ENCODE data around the gene COL24A1. TPM values are rescaled to one million over a fixed set of nuclear protein-coding genes. Genes with fewer than 3 reads are reported as not detected.
A peak's percentile ranks its signal among the peaks of the same experiment; 100 is the strongest.

Gene COL24A1
- total RNA-seq (2014; rRNA removed; shearing (Covaris generic)): not detected in 2 replicates

DNA sequence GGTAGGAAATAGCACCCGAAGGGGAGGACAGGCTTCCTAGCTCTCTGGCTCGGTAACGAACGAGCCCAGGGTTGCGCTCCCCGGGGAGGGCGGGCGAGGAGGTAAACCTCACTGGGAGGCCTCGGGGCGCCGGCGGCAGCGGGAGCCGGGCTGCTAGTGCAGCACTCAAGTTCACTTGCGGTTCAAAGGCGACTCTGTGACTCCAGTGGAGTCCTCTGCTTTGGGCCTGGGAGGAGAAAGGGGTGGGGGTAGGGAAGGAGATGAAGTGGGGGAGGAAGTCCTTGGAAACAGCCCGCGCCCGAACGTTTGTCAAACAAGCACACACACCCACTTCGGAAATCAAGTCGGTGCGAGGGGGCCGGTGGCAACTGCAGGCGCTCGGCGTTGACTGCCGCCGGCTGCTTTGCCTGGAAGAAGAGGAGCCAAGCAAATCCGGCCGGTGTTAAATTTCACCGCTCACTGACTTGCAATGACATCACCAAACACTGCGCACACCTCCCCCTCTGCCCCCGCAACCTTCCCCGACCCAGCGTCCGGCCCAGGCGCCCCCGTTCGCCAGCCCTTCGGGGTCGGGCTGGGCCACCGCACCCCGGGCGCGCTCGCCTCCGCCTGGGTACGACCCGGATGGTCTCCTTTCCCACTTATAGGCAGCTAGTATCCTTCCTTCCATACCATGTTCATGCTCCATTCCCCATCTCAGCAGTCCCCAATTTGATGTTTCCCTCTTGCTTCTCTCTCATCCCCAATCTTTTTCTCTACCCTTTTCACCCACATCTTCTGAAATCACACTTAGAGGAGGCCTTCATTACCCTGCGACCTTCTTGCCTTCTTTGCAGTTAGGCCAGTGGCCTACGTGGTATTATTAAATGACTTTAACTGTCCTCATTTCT lies at the start of gene COL24A1:
Gene COL24A1, minus strand, starts transcription at position 207 of the 890 bp plus-strand sequence. CDS start 376 bp downstream, outside the sequence.
- DNase-seq (ENCODE audit: low spot score): no peak

DNA sequence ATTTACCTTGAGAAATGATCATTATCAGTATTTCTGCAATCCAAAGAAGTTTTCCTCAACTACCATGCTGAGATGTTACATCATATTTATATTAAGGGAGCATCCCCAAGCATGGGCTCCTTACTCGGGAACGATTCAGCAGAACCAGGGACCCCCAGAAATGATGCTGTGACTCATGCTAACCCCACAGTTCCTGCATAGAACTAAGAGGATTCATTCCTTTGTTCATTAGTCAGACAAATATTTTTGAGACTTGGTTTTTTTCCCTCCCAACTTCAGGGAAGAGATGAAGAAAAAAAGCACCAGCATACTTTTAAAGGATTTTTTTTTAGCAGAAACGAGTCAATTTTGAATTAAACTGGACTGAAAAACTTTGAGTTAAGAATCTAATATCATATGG lies 49.2 kb upstream of the COL24A1 start:
- no peak for DNase-seq (ENCODE audit: low spot score)

DNA sequence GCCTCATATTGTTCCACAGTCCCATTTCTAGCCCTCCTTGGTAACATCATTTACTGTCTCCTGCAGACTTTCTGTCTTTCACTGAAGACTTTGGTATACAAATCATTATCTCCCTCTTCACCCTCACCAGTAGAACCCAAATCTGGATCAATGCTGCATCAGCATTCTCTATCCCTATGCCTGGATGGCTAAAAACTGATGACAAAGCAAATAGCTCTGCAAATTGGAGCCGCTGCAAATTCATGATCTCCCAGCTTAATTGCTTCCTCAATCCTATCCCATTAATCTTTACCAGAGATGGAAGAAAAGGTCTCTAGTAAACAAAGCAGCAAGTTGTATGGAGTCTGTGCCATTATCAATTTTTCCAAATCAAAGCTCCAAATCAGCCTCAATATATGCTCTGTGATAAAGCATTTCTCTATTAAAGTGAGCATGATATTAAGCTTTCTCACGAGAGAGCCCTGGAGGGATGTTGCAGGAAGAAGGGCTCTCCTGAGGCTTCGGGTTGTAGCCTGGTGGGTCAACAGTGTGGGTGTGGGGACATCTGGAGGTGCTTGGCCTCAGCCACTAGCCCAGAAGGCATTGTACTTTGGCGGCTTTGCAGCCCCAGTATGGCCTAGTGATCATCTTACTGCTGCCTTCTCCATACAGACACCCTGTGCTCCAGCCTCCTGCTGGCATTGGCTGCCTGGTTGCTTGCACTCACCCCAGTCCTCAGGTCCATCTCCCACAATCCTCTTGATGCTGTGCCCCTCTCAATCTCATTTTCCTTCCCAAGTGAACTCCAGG lies 46.2 kb upstream of the COL24A1 start:
- no peak for DNase-seq (ENCODE audit: low spot score)

DNA sequence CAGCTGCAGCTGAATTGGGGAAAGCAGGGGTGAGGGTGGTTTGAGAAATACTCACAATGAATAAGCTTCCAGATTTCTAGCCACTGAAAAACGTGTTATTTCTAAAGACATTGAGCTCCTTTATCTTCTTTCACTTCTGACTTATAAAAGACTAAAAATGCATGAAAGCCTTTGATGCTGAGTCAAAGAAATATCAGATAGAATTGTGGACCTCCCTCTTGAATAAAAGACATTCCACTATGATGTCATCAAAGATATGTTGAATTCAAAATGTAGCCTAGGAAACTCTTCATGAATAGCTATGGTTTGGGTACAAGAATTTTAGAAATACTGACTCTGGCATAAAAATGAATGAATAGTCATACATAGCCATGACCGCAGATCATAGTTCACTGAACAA lies 44.7 kb upstream of the COL24A1 start:
- DNase-seq (ENCODE audit: low spot score): no peak

DNA sequence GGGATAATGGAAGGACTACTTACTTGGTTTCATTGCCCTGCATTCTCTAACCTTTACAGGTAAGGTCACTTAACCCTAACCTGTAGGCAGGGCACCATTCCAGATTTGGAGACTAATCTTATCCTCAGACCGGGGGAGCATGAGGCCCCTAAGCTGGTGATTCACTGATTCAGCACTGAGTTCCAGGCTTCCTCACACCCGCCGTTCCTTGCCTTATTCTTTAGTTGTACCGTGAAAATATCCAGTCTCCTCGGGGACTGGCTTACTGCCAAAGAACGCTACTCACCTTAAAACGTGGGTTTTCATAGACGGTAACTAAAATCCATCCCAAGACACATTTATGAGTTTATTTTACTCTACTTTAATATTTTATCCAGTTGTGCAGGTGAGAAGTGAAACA lies 44.3 kb upstream of the COL24A1 start:
- DNase-seq (ENCODE audit: low spot score): no peak

DNA sequence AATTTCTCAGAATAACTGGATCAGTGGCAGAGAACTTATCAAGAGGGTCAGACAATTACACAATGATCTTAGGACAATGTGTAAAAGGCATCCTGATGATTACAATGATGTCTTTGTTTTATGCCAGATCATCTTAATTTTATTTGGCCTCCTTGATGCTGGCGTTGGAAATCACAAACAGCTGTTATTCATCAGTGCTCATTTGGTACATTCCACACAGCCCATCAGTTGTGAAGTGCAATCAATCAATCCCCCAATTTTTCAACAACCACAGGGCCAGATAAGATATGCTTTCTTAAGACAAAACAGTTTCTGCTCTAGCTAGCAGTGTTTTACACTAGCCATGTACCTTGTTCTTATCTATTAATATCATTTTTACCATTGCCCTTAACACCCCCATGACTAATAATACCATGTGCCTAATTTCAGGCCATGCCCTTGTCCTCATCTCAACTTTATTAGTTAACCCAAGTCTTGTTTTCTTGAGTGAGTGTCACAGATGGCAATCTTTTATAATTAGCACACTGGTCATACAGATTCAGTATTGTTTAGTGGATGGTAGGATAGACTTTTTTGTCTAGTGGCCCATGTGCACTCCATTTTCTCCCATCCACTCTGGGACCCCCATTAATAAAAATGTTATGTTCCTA lies 40.8 kb upstream of the COL24A1 start:
- DNase-seq (ENCODE audit: low spot score): no peak

DNA sequence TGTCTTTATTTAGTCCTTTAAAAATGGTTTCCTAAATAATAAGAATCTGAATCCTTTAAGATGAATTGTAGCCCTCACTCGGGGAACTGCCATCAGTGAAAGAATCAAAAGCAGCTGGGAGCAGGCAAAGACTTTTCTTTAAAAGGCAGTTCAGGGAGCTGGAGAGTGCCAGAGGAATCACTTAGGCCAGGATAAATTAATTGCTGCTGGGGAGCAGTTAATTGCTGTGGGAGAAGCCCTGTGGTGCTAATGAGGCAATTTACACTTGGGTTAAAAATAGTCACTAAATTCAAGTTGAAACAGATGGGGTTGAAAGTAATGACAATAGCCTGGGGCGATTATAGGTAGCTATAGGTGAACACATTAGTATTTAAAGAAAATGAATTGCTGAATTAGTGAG lies 38.7 kb upstream of the COL24A1 start:
- no peak for DNase-seq (ENCODE audit: low spot score)

DNA sequence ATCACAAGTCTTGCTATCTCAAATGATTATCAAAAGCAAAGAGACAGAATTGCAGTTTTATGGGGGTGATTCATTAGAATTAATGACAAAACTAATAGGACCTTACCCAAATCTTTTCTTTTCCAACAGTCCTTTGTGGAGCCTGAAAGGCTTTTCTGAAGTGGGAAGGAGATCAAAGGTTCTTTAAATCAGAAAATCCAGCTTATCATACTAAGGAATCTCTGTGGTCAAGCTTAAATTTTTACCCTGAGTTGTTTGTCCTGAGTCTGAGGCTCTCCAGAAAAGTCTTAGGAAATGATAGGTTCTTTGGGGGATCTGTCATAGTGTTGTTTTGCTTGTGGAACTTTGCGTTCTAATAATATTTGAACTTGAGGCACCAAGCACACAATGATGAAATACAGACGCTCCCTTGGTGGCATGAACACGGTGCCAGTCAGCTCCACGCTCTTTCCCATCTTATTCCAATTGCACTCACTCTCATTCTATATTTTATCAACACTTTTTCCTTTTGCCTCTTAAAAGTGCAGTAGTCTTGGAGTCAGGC lies 38.0 kb upstream of the COL24A1 start:
- DNase-seq (ENCODE audit: low spot score): peak; percentile 29

DNA sequence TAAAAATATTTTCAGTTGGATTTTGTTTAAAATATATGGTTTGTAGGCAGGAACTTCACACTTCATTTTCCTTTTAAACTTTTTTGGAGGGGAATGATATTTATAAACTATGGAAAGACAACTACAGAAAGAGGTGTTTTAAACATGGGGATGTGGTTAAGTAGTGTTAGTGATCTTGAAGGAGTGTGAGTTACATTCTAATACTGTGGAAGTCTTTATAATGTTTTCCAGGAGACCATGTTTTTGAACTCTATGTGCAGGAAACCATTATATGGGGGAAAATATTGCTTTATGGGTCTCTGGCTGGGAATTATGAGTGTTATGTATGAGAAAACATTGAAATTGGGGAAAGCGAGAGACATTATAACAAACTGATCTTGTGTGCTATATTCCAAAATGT lies 35.8 kb upstream of the COL24A1 start:
- DNase-seq (ENCODE audit: low spot score): no peak

DNA sequence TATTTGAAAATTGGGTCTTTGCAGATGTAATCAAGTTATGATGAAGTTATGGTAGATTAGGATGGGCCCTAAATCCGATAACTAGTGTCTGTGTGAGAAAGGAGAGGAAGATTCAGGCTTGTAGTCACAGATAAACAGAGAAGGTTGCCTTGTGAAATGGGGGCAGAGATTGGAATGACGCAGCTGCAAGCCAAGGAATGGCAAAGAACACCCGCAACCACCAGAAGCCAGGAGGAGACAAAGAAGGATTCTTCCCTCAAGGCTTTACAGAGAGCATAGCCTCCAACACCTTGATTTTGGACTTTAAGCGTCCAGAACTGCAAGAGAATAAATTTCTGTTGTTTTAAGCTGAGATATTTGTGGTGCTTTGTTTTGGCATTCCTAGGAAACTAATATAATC lies 35.4 kb upstream of the COL24A1 start:
- no peak for DNase-seq (ENCODE audit: low spot score)

DNA sequence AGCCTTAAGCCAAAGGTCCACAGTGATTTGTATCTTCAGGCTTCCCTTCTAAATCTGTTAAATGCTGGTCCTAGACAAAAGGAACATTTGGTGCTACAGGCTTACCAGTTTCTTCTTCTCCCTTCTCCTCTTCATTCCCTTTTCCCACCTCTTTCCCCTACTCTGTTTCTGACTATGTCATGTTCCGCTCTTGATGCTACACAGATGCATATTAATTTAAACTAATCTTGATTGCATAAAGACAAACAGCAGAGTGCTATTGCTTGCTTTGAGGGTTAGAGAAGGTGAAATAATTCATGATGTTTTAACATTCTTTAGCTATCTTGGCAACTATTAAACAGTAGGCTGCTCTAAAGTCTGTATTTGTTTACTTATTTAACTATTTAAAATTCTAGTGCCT lies 34.3 kb upstream of the COL24A1 start:
- no peak for DNase-seq (ENCODE audit: low spot score)

DNA sequence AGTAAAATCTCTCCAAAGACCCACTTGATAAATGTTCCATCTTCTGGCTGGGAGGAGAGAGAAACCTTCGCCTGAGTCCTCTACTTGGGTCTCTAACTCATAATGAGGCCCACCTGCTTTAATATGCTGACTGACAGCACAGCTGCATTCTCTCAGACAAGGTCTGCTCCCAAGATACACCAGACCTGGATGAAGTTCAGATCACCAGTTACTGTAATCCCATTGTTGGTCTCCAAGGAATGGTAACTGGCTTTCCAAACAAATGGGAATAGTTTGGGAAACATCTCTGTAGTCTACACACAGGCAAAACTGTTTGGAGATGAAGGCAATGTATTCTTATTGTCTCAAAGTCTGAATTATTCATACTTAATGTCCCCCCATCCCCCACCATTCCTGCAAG lies 27.9 kb upstream of the COL24A1 start:
- no peak for DNase-seq (ENCODE audit: low spot score)

DNA sequence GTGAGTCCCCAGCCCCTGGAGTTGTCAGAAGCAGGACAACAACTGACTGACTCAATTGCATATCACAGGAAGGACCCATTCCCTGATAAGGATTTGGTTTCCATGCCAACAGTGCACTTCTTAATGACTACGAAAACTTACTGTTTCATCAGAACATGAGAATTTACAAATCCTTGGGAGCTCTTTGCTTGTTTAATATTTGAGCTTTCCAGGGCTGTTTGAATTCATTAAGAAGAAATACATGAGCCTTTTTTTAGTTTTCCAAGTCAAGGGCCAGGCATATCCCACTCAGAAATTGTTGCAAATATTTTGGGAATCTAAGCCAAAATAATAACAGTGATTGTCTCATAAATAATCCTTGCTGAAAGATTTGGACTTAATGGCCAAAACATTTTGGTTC lies 27.2 kb upstream of the COL24A1 start:
- DNase-seq (ENCODE audit: low spot score): no peak

DNA sequence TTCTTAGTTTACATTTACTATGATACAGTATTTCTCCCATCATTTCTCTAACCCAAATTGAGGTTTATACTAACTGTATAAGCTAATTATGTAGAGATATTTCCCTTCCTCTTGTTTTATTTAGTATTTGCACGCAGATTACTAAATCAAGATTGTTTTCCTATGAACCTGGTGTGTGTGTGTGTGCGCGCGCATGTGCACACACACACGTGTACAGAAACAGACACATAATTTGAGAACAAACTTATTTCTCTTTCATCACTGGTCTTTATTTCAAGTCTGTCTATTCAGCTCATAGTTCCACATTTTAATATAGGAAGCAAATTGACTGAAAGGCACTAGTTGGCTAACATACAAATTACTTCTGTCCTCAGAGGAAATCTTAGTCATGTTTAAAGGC lies 19.7 kb upstream of the COL24A1 start:
- no peak for DNase-seq (ENCODE audit: low spot score)

DNA sequence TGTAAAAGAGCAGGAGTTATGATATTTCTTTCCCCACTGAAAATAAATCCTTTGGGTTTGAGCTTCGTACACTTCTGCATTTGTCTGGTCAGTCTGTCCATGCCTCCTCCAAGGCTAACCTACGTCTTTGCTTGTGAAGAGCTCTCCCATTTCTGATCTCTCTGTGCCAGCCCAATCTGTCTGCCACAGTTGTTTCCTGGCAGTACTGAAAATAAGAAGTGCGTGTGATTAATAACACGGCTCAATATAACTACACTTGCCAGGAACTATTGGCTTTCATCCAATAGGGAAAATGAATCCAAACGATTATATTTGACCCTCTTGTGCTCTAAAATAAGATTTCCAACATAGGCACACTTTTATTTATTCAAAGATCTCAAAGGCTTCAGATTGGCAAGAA lies 19.2 kb upstream of the COL24A1 start:
- no peak for DNase-seq (ENCODE audit: low spot score)

DNA sequence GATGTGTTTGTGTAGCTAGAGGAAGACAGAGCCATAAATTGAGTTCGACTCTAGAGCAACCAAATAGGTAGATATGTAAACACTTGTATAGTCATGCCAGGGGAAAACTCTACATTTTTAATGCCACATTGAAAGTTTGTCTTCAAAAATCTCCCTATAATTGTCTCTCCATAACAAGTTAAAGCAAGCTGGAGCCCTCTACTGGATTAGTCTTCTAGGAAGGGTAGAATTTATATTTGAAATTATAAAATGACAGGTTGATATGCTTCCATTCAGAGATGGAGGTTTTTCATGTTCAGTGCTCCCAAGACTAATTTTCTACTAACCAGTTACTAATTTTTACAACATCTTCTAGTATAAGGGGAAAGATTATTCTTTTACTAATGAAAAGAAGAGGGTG lies 13.1 kb upstream of the COL24A1 start:
- DNase-seq (ENCODE audit: low spot score): no peak

DNA sequence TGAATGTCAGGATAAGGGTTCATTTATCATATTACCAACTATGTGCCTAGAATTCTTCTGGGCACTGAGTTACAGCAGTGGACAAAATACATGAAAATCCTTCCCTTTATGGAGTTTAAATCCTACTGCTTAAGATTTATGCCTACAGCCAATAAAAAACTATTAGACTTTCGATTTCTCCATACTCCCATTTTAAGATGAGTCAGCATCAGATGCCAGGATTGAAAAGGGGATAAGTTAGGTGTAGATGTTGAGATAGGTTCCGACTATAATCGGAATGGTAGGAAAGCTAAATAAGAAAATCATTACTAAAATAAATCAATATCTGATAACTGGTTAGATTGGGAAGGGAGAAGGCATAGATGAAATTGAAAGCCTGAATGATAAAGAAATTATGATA lies 3.2 kb upstream of the COL24A1 start:
- no peak for DNase-seq (ENCODE audit: low spot score)

DNA sequence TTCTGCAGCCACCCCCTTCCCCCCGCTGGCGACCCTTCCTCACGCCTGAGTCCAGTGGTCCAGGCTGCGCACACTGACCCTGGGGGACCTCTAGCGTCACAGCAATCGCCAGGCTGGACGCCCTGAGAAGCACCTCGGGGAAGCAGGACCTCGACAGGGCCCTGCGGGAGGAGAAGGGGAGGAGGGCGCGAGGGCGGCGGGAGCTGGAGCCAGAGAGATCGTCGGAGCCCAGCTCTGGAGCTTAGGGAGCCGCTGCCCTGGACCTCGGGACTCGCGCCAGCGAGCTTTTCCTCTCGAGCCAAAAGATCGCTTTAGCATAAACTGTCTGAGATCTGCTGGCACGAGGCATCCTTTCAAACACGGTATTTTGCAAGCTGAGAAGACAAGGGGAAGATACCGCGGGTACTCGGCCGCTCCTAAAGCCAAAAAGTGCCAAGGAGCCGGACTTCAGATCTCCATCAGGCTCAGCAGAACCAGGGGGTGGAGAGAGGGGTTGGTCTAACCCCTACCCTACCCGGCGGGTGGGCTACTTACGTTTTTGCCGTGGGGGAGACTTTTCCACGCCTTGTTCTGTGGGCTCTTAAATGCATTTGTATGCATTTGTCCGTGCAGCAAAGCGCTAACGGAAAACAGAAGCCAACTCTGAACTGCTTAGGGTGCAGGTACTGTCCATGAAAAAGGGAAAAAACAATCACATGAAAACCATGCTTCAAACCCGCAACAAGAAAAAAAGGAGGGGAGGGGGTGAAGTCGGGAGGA lies 586 bp downstream of the COL24A1 start:
- DNase-seq (ENCODE audit: low spot score): no peak

DNA sequence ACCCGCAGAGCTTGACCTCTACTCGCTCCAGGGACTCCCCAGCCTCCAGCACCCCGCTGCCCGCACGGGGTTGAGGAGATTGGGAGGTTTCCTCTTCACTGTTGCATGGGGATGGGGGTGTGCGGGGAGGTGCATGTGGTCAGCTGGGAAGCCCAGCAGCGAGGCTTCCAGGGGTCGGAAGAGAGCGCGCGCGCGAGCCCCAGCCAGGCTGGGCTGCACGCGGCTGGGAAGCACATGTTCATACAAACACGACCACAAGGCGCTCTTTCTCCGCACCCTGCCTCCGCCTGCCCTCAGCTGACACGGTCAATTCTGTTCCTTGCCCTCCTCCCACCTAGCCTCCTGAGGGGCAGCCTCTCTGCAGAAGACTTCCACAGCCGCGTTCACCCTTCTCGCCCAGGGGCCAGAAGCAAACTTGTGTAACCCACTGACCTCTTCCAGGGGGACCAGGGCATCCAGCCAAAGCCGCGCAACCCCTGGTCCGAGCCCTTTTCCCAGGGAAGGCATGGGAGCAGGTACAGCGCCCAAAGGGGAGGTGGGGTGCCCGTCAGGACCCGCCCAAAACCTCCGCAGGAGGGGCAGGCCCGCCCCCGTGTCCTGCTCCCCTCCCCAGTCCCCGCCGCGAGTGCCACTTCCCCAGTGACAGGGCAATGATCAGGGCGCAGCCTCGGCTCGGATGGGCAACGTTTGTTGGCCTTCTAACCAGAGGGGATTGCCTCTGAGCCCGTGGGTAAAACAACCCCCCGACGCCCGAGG lies 1.3 kb downstream of the COL24A1 start:
- no peak for DNase-seq (ENCODE audit: low spot score)

DNA sequence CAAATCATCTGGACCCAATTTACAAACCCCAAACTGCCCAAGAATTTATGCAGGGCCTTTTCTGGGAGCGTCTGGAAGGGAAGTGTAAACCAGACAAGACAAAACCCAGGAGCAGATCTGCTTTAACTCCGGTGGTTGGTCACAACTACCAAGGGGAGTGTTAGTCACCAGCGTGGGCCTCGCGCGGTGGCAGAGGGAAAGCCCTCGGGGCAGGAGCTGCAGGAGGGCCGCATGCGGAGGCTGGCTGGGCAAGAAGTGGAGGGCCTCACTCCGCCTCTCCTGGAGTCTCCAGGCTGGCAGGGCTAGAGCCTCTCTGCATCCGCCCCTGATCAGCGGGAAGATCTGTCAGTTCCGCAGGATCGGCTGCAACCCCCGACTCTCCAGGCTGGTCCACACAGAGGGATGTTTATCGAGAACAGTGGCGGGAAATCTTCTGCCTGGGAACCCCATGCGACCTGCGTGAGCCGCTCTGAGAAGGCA lies 2.0 kb downstream of the COL24A1 start:
- DNase-seq (ENCODE audit: low spot score): no peak
